Measurements from ENCODE around the gene TMEM134.

TMEM134 gene

GRCh38 chr11:67500831-67501715 lies 32.0 kb upstream of the TMEM134 start:
- DNase-seq, result no peak

GRCh38 chr11:67500484-67500821 lies 31.4 kb upstream of the TMEM134 start:
- no peak for DNase-seq

DNA sequence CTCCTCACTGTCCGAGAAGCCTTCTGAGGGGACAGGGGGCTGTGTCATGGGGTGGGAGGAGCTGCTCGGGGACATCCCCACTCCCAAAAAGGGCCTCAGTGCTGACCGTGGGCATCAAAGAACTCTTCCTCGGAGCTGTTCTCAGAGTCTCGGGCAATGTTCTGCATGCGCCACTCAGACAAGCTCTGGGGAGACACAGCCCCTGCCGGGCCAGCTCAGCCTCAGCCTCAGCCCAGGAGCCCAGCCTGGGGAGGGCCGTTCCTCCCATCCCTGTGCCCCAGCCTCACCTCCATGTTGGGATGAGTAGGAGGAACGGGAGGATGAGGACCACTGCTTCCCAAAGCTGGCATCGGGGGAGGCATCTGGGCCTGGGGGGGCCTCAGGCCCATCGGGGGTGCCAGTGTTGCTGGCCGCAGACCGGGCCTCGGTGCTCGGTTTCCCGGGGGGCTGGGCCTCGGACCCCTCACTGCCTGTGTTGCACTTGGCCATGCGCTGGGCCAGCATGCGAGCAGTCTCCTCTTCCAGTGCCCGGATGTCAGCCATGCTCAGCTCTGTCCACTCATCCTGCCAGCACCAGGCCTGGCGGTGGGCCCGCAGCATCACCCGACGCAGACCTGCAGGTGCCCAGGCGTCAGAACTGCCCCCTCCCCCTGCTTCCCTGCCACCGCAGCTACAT lies 30.9 kb upstream of the TMEM134 start:
- DNase-seq, result no peak

- no peak for DNase-seq
Observed at GRCh38 chr11:67498544-67498972, 29.5 kb upstream of the TMEM134 start.

DNA sequence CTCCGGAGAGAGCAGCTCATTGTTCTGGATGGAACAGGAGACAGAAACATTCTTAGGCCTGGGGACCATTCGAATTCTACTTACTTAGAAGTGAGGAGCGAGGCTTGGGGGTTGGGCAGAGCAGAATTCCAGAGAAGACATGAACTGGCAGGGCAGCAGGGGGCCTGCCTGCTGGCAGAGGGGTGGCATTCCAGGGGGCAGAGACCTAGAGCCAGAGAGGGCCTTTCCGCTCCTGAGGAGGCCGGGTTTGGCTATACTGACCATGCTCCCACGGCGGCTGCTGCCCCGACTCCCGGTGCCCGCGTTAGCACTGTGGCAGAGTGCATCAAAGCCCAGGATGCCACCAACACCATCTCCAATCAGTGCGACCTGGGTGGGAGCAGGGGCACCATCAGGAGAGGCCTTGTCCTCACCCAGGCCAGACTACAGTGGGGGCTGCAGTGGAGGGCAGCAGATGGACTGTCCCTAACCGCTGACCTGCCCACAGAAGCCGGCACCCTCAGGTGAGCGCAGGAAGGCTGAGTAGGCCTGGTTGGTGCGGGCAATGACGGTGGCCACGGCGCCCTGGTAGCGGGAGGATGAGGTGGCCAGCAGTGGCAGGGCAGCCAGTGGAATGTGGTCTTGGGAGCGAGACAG lies 28.7 kb upstream of the TMEM134 start:
- no peak for DNase-seq

DNA sequence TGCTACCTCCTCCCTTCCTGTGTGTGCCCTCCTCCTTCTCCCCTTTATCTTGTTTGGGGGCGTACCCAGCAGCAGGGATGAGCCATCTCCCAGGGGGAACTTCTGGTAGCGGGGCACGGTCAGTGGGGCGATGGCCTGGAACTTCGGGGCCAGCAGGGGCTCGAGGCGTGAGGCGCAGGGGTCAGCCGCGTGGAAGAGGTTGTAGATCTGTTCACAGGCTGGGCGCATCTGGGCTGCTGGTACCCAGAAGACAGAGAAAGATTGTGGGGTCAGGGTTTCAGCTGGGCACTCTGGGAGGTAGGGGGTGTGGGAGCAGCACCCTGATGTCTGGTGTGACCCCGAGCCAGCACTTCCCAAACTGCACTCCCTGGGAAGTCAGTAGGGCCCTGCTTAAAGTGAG lies 27.1 kb upstream of the TMEM134 start:
- no peak for DNase-seq

- DNase-seq, result no peak
Observed at GRCh38 chr11:67495234-67496005, 26.4 kb upstream of the TMEM134 start.

DNA sequence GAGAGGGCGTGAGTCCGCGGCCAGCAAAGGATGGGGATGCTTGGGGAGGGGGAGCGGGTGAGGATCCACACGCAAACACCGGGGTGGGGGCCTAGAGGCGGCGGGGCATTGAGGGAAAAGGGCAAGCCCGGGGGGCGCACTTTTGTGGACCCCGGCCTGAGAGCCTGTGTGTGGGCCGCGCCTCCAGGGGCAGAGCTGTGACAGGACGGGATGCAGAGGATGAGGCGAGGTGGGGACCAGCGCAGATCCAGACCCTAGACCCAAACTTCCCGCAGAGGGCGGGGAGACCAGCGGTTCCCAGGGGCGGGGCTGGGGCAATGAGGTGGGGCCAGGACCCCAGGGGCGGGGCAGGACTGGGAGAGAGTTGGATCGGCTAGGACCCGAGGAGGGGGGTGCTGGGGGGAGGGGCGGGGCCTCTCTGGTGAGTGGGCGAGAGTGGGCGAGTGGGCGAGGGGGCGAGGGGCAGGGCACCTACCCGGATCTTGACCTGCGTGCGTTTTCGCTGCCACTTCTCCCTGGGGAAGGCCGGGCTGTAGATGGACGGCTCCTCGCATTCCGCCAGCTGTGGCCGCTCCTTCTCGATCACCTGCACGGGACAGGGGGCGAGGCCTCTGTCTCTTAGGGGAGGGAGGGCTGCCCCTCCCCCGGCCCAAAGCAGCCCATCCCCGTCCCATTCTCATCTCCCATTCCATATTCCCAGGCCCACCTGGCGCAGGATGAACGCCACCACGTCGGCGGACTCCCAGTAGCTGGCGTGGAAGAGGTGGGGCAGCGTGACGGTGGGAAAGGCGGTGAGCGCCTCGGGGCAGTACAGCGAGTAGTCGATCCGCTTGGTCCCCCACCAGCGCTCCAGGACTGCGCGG lies 25.6 kb upstream of the TMEM134 start:
- no peak for DNase-seq

GRCh38 chr11:67493548-67494370 lies 24.7 kb upstream of the TMEM134 start:
- DNase-seq, result no peak

- no peak for DNase-seq
Observed at GRCh38 chr11:67492801-67493547, 23.9 kb upstream of the TMEM134 start.

- no peak for DNase-seq
Observed at GRCh38 chr11:67492069-67492727, 23.1 kb upstream of the TMEM134 start.

GRCh38 chr11:67491276-67492068 lies 22.4 kb upstream of the TMEM134 start:
- no peak for DNase-seq

- DNase-seq, result no peak
Observed at GRCh38 chr11:67490727-67491065, 21.6 kb upstream of the TMEM134 start.

DNA sequence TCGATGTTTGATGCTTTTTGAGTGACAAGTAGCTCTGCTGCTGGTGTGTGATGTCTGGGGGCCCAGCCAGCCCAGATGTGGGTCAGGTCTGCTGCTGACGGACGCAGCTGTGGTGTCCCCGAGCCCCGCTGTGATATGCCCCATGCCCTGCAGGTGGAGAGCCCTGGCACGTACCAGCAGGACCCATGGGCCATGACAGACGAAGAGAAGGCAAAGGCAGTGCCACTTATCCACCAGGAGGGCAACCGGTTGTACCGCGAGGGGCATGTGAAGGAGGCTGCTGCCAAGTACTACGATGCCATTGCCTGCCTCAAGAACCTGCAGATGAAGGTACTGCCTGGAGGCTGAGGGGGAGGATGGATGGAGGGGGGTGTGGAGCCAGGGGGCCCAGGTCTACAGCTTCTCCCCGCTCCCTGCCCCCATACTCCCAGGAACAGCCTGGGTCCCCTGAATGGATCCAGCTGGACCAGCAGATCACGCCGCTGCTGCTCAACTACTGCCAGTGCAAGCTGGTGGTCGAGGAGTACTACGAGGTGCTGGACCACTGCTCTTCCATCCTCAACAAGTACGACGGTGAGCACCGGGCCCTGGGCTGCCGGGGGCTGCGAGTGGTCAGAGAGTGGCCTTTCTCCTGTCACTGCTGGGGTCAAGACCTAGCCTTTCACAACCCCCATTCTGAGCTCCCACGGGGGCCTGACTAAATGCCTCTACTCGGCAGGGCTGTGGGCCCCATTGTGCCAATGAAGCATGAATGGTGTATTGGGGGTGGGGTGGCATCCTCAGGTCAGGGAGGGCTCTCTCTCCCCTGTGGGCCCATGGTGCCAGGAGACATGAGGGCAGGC lies 21.1 kb upstream of the TMEM134 start:
- DNase-seq, result no peak

- DNase-seq, result no peak
Observed at GRCh38 chr11:67489203-67489884, 20.3 kb upstream of the TMEM134 start.

- DNase-seq, result peak in 1 of 5 donors; percentile 43
Observed at GRCh38 chr11:67486481-67487195, 17.6 kb upstream of the TMEM134 start.

All from T-helper 1 cell (primary cell).